Activated CD8-positive, alpha-beta T cell treated with anti-CD3 and anti-CD28 coated beads for 36 hours (primary cell): ENCODE results near the gene TRMT1L. TPM values are rescaled to one million over a fixed set of nuclear protein-coding genes. Genes with fewer than 3 reads are reported as not detected.

Source experiments
- ATAC-seq: fragments of 200-7000 bp; cut with Tn5 transposase; one replicate; pipeline ENCODE4 v1.10.0; 2021; ENCODE audit warnings: mild to moderate bottlenecking, moderate library complexity
- CTCF ChIA-PET: fragments of 350-600 bp; sonication (Branson Sonifier 250); formaldehyde crosslinking; loops from one replicate; lab custom pipeline; 2021; ENCODE audit warnings: antibody characterized with exemption; lab: Charles Lee
- POLR2A ChIA-PET: fragments of 350-600 bp; sonication (Branson Sonifier 250); formaldehyde crosslinking; loops from one replicate; lab custom pipeline; 2021; ENCODE audit warnings: antibody characterized with exemption; lab: Charles Lee
- DNase-seq: peaks from one replicate; pipeline ENCODE4 v3.0.0-alpha.2; 2020
- H3K27ac Mint-ChIP-seq: one replicate; pipeline ENCODE4 v1.8.0; 2021; ENCODE audit warnings: mild to moderate bottlenecking, mixed read lengths
- H3K27me3 Mint-ChIP-seq: one replicate; pipeline ENCODE4 v1.8.0; 2021; ENCODE audit warnings: mixed read lengths
- H3K36me3 Mint-ChIP-seq: one replicate; pipeline ENCODE4 v1.8.0; 2021; ENCODE audit warnings: low read depth, mixed read lengths
- H3K4me1 Mint-ChIP-seq: one replicate; pipeline ENCODE4 v1.8.0; 2021; ENCODE audit warnings: low read depth, mixed read lengths
- H3K4me3 Mint-ChIP-seq: one replicate; pipeline ENCODE4 v1.8.0; 2021; ENCODE audit warnings: mild to moderate bottlenecking, moderate library complexity, mixed read lengths
- H3K9me3 Mint-ChIP-seq: one replicate; pipeline ENCODE4 v1.8.0; 2021; ENCODE audit warnings: mixed read lengths
- intact Hi-C: fragments of 100-400 bp; cut with micrococcal nuclease; formaldehyde crosslinking; loops from one replicate; pipeline ENCODE4 v1.10.0; 2022
- total RNA-seq, 2 experiments: library from RNA; stranded (reverse); gene quantifications; one replicate each; pipeline ENCODE4 v1.2.3, GENCODE V29; 2021
- TF ChIP-seq, protein P1 (sequence below): fragments of 200-600 bp; IDR thresholded peaks from one replicate; pipeline ENCODE4 v1.8.0; 2022; ENCODE audit warnings: antibody characterized with exemption, mild to moderate bottlenecking

The TRMT1L gene
- total RNA-seq, 2 experiments from 2014 or later = 25.6 TPM

DNA sequence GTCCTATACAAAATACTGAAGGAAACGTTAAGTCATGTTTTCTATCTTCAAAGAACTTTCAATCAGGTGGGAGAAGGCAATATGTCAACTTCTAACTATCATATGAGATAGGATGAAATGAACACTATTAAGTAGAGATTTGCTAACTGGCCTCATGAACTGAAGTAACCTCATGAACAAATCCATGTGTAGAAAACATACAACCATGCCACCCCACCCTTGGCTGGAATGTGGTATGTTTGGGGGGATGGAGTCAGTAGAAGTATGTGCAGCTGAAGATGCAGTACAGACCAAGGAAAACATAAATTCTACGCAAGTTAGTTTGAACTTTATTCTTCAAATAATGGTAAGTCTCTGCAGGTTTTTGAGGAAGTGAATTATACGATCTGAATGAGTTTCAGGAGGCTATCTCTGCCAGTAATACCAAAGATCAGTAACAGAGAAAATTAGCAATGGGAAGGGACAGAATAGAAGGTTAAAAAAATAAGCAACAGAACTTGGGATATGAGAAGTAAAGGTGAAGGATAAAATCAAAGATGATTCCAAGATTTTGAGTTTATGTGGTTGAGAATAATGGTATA, 4.5 kb downstream of the TRMT1L start:
- no peaks in the 10 kb centered on the region for H3K27me3 Mint-ChIP-seq
- H3K27ac Mint-ChIP-seq = no peak overlapping the region
- DNase-seq (no peak), ATAC-seq (no peak)
- intact Hi-C loops = loop anchor here (10.0 kb wide), 1 partner anchor 107 kb away; the partner anchor contains the start of gene RNF2
- peaks cover 31% of the 10 kb centered on the region for H3K4me1 Mint-ChIP-seq
- CTCF ChIA-PET = no interaction called here
- no peaks in the 10 kb centered on the region for H3K9me3 Mint-ChIP-seq
- TF ChIP-seq, protein P1, sequence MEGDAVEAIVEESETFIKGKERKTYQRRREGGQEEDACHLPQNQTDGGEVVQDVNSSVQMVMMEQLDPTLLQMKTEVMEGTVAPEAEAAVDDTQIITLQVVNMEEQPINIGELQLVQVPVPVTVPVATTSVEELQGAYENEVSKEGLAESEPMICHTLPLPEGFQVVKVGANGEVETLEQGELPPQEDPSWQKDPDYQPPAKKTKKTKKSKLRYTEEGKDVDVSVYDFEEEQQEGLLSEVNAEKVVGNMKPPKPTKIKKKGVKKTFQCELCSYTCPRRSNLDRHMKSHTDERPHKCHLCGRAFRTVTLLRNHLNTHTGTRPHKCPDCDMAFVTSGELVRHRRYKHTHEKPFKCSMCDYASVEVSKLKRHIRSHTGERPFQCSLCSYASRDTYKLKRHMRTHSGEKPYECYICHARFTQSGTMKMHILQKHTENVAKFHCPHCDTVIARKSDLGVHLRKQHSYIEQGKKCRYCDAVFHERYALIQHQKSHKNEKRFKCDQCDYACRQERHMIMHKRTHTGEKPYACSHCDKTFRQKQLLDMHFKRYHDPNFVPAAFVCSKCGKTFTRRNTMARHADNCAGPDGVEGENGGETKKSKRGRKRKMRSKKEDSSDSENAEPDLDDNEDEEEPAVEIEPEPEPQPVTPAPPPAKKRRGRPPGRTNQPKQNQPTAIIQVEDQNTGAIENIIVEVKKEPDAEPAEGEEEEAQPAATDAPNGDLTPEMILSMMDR = no peak
- no peak overlapping the region for H3K4me3 Mint-ChIP-seq
- POLR2A ChIA-PET = no interaction called here
- peaks cover 25% of the 10 kb centered on the region for H3K36me3 Mint-ChIP-seq

DNA sequence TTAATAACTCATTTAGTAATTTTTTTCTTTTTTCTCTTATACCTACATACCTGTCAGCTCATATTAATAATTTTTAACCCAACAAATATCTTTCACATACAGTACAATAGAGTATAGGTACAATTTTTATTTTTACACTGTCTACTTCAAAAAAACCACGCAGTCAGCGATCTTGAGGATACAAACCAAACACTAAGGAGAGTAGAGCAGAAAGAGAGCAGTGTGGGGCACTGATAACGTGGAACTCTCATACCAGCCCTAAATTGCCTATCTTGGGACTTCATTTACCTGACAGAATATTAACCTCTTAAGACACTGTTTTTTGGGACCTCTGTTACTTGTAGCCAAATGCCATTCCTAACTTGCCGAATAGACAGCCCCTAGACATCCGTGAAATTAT, 5.5 kb downstream of the TRMT1L start:
- DNase-seq (no peak), ATAC-seq (no peak)
- H3K27me3 Mint-ChIP-seq = no peaks in the 10 kb centered on the region
- TF ChIP-seq, protein P1 = no peak
- no peak overlapping the region for H3K4me3 Mint-ChIP-seq
- H3K27ac Mint-ChIP-seq = no peak overlapping the region
- intact Hi-C loops = loop anchor here (10.0 kb wide), 1 partner anchor 106 kb away; the partner anchor contains the start of gene RNF2
- ChIA-PET POLR2A (no interaction called here), CTCF (no interaction called here)
- H3K4me1 Mint-ChIP-seq = peaks cover 31% of the 10 kb centered on the region
- H3K36me3 Mint-ChIP-seq = peaks cover 27% of the 10 kb centered on the region
- H3K9me3 Mint-ChIP-seq = no peaks in the 10 kb centered on the region

DNA sequence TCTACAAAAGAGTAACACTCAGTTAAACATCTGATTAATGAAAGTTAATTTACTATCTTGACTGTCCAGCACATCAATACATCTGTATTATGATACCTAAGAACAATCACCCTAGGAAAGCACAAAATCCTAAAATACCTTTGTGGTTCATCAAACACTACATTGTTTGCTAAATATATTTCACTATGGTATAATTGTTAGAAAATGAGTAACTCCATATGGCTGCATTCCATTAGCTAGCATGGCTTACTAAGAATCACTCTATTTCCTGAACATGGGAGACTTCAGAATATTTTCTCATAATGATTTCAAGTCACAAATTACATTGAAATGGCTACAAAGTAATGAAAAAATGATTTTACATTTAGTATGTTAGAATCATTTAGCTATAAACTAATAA, 12.5 kb downstream of the TRMT1L start:
- Mint-ChIP-seq H3K27ac (no peak overlapping the region), H3K9me3 (no peaks in the 10 kb centered on the region), H3K4me1 (no peaks in the 10 kb centered on the region), H3K36me3 (peaks cover 23% of the 10 kb centered on the region), H3K4me3 (no peak overlapping the region), H3K27me3 (no peaks in the 10 kb centered on the region)
- CTCF ChIA-PET = interaction anchor here (4.3 kb wide), 1 partner anchor 26 kb away, joined by 16 read pairs; no protein-coding TSS in a partner anchor
- intact Hi-C loops = no loop called here
- POLR2A ChIA-PET = no interaction called here
- ATAC-seq (no peak), DNase-seq (no peak)
- TF ChIP-seq, protein P1 = no peak

DNA sequence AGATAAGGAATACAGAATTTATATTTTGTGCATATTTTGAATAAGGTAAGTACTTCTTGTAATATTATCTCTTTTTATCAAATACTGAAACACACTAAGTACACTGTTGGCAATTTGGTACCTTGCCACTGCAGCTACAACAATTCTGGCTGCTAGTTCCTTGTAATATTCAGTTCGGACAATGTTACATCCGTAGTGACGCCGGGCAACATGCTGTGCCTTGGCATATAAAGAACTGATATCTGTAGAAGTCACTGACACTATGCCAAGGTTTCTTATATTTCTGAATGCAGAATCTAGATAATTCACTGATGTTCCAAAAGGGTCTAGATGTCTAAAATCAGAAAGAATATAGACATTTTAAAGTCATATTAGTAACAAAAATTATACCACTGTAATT, 17.5 kb downstream of the TRMT1L start:
- ATAC-seq (no peak), DNase-seq (no peak)
- POLR2A ChIA-PET = no interaction called here
- Mint-ChIP-seq H3K36me3 (peaks cover 14% of the 10 kb centered on the region), H3K9me3 (no peaks in the 10 kb centered on the region), H3K27ac (no peak overlapping the region), H3K4me1 (peaks cover 3% of the 10 kb centered on the region), H3K27me3 (no peaks in the 10 kb centered on the region), H3K4me3 (no peak overlapping the region)
- CTCF ChIA-PET = interaction anchor here (0.7 to 1.4 kb wide), 2 partner anchors 15 to 334 kb away, joined by 3 to 5 read pairs; no protein-coding TSS in a partner anchor
- TF ChIP-seq, protein P1 = no peak
- intact Hi-C loops = no loop called here

DNA sequence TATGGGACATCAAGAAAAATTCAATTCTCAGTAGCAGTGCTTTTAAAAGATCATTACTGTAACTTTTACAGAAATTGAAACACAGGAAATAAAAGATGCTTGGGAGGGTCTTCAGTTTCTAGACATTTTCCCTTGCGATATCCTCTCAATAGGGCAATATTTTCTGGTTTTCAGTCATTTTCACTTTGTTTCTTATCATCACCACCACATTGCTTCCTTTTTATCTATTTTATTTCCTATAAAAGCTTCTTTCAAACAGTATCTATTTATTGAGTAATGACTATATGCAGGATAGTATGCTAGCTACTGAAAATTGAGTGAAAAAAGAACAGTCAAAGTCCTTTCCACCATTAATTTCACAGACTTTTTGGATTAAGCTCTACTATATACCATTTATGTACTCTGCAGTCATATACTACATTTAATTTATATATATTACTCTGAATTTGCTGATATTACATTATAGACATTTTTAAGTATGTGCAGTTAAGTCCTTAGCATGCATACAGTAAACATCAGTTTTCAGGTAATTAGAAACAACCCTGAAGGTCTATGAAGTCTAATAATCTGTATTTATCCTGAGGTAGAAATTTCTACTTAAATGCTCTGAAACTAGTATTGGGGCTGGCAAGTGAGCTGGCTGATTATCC, 18.7 kb downstream of the TRMT1L start:
- no peak overlapping the region for H3K27ac Mint-ChIP-seq
- intact Hi-C loops = no loop called here
- CTCF ChIA-PET = interaction anchor here (1.4 to 1.8 kb wide), 2 partner anchors 32 to 333 kb away, joined by 5 to 8 read pairs; no protein-coding TSS in a partner anchor

More for the DNA sequence above, 18.7 kb downstream of the TRMT1L start:
- Mint-ChIP-seq H3K27me3 (no peaks in the 10 kb centered on the region), H3K4me1 (peaks cover 3% of the 10 kb centered on the region), H3K36me3 (peaks cover 22% of the 10 kb centered on the region), H3K4me3 (no peak overlapping the region), H3K9me3 (no peaks in the 10 kb centered on the region)
- no peak for DNase-seq
- POLR2A ChIA-PET = no interaction called here
- ATAC-seq = no peak
- TF ChIP-seq, protein P1 = no peak
